B cell (primary cell): Measurements from ENCODE around the gene ELOVL6. TPM values are rescaled to one million over a fixed set of nuclear protein-coding genes. Genes with fewer than 3 reads are reported as not detected.

Experiments used
- ATAC-seq: fragments of 200-7000 bp; cut with Tn5 transposase; one replicate; pipeline ENCODE4 v1.10.0; 2021; ENCODE audit warnings: low read depth, mild to moderate bottlenecking, moderate number of reproducible peaks, moderate library complexity
- CTCF ChIA-PET: fragments of 350-600 bp; sonication (Branson Sonifier 250); formaldehyde crosslinking; loops from one replicate; lab custom pipeline; 2021; ENCODE audit warnings: antibody characterized with exemption, inconsistent platforms; lab: Charles Lee
- POLR2A ChIA-PET: fragments of 350-600 bp; sonication (Branson Sonifier 250); formaldehyde crosslinking; loops from one replicate; lab custom pipeline; 2021; ENCODE audit warnings: antibody characterized with exemption; lab: Charles Lee
- DNase-seq: peaks from one replicate; pipeline ENCODE4 v3.0.0; 2013
- H2AFZ ChIP-seq: 2 replicates; pipeline ENCODE4 v1.6.1; 2012; ENCODE audit warnings: mild to moderate bottlenecking, low read depth, low read length; ENCODE audit not compliant: insufficient read depth, poor library complexity, severe bottlenecking
- H3K27ac ChIP-seq, 2 donors: 1 replicate in 1 of 2; 2 replicates in 1 of 2; pipeline ENCODE4 v1.5.1; 2012 to 2013; ENCODE audit warnings: low read length in 2 of 2, mild to moderate bottlenecking in 2 of 2, moderate library complexity in 1 of 2
- H3K27me3 ChIP-seq, 4 experiments: fragments of 200-600 bp in 1 of 4; sonication (generic) in 1 of 4; replicated peaks in 1 of 4; 1 replicate in 2 of 4; 2 replicates in 2 of 4; pipeline versions ENCODE4 v1.6.1 to v1.7.0; 2013 to 2016; ENCODE audit warnings: low read length in 3 of 4, mild to moderate bottlenecking in 2 of 4, mixed read lengths in 1 of 4, moderate library complexity in 1 of 4; ENCODE audit not compliant: insufficient read depth in 4 of 4, control insufficient read depth in 3 of 4; ENCODE audit errors: control extremely low read depth in 1 of 4
- H3K36me3 ChIP-seq, 2 experiments: replicated peaks in 1 of 2; 1 replicate in 1 of 2; 2 replicates in 1 of 2; pipeline versions ENCODE4 v1.6.1 to v1.7.1; 2013; ENCODE audit warnings: low read length in 1 of 2; ENCODE audit not compliant: insufficient read depth in 2 of 2, control insufficient read depth in 1 of 2; ENCODE audit errors: control extremely low read depth in 1 of 2, extremely low read depth in 1 of 2
- H3K4me1 ChIP-seq, 2 donors: fragments of 200-600 bp in 1 of 2; sonication (generic) in 1 of 2; 1 replicate in 1 of 2; 2 replicates in 1 of 2; pipeline versions ENCODE4 v1.5.1 to v1.6.1; 2013 to 2017; ENCODE audit warnings: low read length in 2 of 2; ENCODE audit not compliant: control insufficient read depth in 2 of 2, insufficient read depth in 2 of 2
- H3K4me2 ChIP-seq: replicated peaks from 2 replicates; pipeline ENCODE3; 2012; ENCODE audit warnings: mild to moderate bottlenecking, low read depth, low read length; ENCODE audit not compliant: poor library complexity, severe bottlenecking
- H3K4me3 ChIP-seq, 5 experiments: fragments of 200-600 bp in 1 of 5; sonication (generic) in 1 of 5; 1 replicate in 3 of 5; 2 replicates in 2 of 5; pipeline versions ENCODE4 v1.5.1 to v1.7.0; 2011 to 2016; ENCODE audit warnings: low read length in 4 of 5, mild to moderate bottlenecking in 4 of 5, low read depth in 2 of 5, control low read depth in 1 of 5, moderate library complexity in 1 of 5; ENCODE audit not compliant: insufficient read depth in 1 of 5; ENCODE audit errors: control extremely low read depth in 1 of 5, extremely low read depth in 1 of 5
- H3K79me2 ChIP-seq: fragments of 200-600 bp; sonication (generic); one replicate; pipeline ENCODE4 v1.6.0; 2016; ENCODE audit warnings: low read length; ENCODE audit not compliant: control insufficient read depth, insufficient read depth
- H3K9ac ChIP-seq: fragments of 200-600 bp; sonication (generic); 2 replicates; pipeline ENCODE4 v1.6.1; 2017; ENCODE audit warnings: mild to moderate bottlenecking, low read length, moderate library complexity
- H3K9me3 ChIP-seq, 3 donors: one replicate each; pipeline versions ENCODE4 v1.6.1 to v1.7.1; 2013; ENCODE audit warnings: low read length in 2 of 3; ENCODE audit not compliant: control insufficient read depth in 2 of 3, insufficient read depth in 1 of 3; ENCODE audit errors: control extremely low read depth in 1 of 3
- H4K20me1 ChIP-seq: 2 replicates; pipeline ENCODE4 v1.6.0; 2012; ENCODE audit warnings: mild to moderate bottlenecking, low read length; ENCODE audit not compliant: insufficient read depth, control insufficient read depth, poor library complexity, severe bottlenecking
- H3K27ac Mint-ChIP-seq: one replicate; pipeline ENCODE4 v1.8.0; 2021; ENCODE audit warnings: mixed read lengths
- H3K27me3 Mint-ChIP-seq: one replicate; pipeline ENCODE4 v1.8.0; 2021; ENCODE audit warnings: mixed read lengths
- H3K4me1 Mint-ChIP-seq: one replicate; pipeline ENCODE4 v1.8.0; 2021; ENCODE audit warnings: mixed read lengths
- H3K4me3 Mint-ChIP-seq: one replicate; pipeline ENCODE4 v1.8.0; 2021; ENCODE audit warnings: mixed read lengths
- H3K9me3 Mint-ChIP-seq: one replicate; pipeline ENCODE4 v1.8.0; 2022; ENCODE audit warnings: mixed read lengths; ENCODE audit not compliant: insufficient read depth
- CTCF ChIP-seq: fragments of 200-600 bp; IDR thresholded peaks from one replicate; pipeline ENCODE4 v1.8.0; 2022; ENCODE audit warnings: antibody characterized with exemption, mild to moderate bottlenecking
- EZH2 ChIP-seq: IDR thresholded peaks from 2 replicates; pipeline ENCODE4 v1.6.1; 2012; ENCODE audit warnings: borderline replicate concordance, low read depth, mild to moderate bottlenecking, moderate library complexity, low read length; ENCODE audit not compliant: insufficient read depth, poor library complexity, severe bottlenecking
- WGBS: methylation state at CpG from one replicate; pipeline ENCODE4 v1.1.5; 2013; ENCODE audit warnings: missing lambda C conversion rate; ENCODE audit not compliant: insufficient coverage; 5-methylcytosine and 5-hydroxymethylcytosine counted together
- intact Hi-C: fragments of 100-400 bp; cut with micrococcal nuclease; formaldehyde crosslinking; loops from one replicate; pipeline ENCODE4 v1.10.0; 2022
- polyA plus RNA-seq: library from polyadenylated mRNA; depleted of rRNA; stranded (reverse); fragments of >200 nt; gene quantifications from 2 replicates; pipeline ENCODE4 v1.2.3, GENCODE V29; 2012
- total RNA-seq, 2 donors: library from RNA; stranded (reverse); fragments of 120-200 nt in 1 of 2; gene quantifications; 1 replicate in 1 of 2; 2 replicates in 1 of 2; pipeline versions ENCODE4 v1.2.3 to v1.2.4, GENCODE V29; 2013 to 2022

Gene ELOVL6
- total and polyA plus RNA-seq, 2 donors (not counting 1 experiment from before 2014, with no cell fraction given) = 0.10 to 0.22 TPM

- H3K4me3 ChIP-seq = no peak overlapping the region
- H2AFZ ChIP-seq = no peak overlapping the region
- H3K27me3 Mint-ChIP-seq = no peaks in the 10 kb centered on the region
- no peak overlapping the region for H3K4me2 ChIP-seq
- H3K36me3 ChIP-seq = no peaks in the 10 kb centered on the region
- H3K79me2 ChIP-seq = no peaks in the 10 kb centered on the region
- H3K27ac Mint-ChIP-seq = no peak overlapping the region
- no peaks in the 10 kb centered on the region for H3K4me1 ChIP-seq
- no peaks in the 10 kb centered on the region for H3K9me3 Mint-ChIP-seq
- intact Hi-C loops = no loop called here
- ChIA-PET CTCF (interaction anchor here (0.6 kb wide), 1 partner anchor 436 kb away, joined by 3 read pairs; no protein-coding TSS in a partner anchor), POLR2A (no interaction called here)
- H3K4me1 Mint-ChIP-seq = peaks cover 4% of the 10 kb centered on the region
- no peak overlapping the region for H3K9ac ChIP-seq
- no peaks in the 10 kb centered on the region for H3K9me3 ChIP-seq
- DNase-seq (no peak), ATAC-seq (no peak)
- no peaks in the 10 kb centered on the region for H3K27me3 ChIP-seq
- no peak overlapping the region for H3K27ac ChIP-seq
- TF ChIP-seq CTCF (no peak), EZH2 (no peak)
- H4K20me1 ChIP-seq = no peaks in the 10 kb centered on the region
- 100% methylated on average over 3 of the region's 4 CpGs for WGBS
- no peak overlapping the region for H3K4me3 Mint-ChIP-seq
Observed at GRCh38 chr4:110112056-110112455, 86.4 kb downstream of the ELOVL6 start.

DNA sequence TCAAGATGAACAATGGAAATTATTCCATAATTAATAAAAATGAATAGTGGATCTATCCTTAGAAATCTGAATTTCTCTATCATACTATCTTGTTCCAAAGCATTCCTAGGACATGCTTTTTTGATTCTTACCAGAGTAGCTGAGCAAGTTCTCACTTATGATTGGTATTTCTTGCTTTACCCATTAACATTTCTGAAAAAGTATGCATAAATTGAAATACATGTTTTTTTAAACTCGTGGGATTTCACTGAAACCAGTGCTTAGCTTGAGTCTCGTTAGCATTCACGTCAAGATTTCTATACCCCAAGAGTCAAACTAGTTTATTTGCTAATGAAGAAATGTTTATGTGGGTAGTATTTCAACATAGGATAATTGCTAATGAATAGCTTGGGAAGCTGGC is 89.0 kb downstream of the ELOVL6 start:
- POLR2A ChIA-PET = no interaction called here
- no peak overlapping the region for H3K9ac ChIP-seq
- no peak overlapping the region for H3K4me2 ChIP-seq
- H3K4me1 ChIP-seq = no peaks in the 10 kb centered on the region
- intact Hi-C loops = no loop called here
- no peak for DNase-seq
- WGBS = no CpG with 5 or more reads among the region's 3 CpGs
- CTCF ChIA-PET = no interaction called here
- TF ChIP-seq EZH2 = no peak
- no peak for TF ChIP-seq CTCF
- H3K27ac ChIP-seq = no peak overlapping the region
- H3K4me3 ChIP-seq = no peak overlapping the region
- peaks cover 4% of the 10 kb centered on the region for H3K4me1 Mint-ChIP-seq
- H3K36me3 ChIP-seq = no peaks in the 10 kb centered on the region
- ATAC-seq = no peak
- H4K20me1 ChIP-seq = no peaks in the 10 kb centered on the region
- H3K27me3 Mint-ChIP-seq = no peaks in the 10 kb centered on the region
- H3K79me2 ChIP-seq = no peaks in the 10 kb centered on the region
- H2AFZ ChIP-seq = no peak overlapping the region
- no peaks in the 10 kb centered on the region for H3K9me3 Mint-ChIP-seq
- H3K4me3 Mint-ChIP-seq = no peak overlapping the region
- no peaks in the 10 kb centered on the region for H3K27me3 ChIP-seq
- H3K27ac Mint-ChIP-seq = no peak overlapping the region
- no peaks in the 10 kb centered on the region for H3K9me3 ChIP-seq
